IPS DF 6.9 (cell line): ENCODE measurements around the gene ZNF101.
"Not testable (repeated sequence)": the region's sequence is repeated elsewhere in the genome, so short reads cannot be mapped to it uniquely, and the experiment has no call there.

Source experiments
- DNase-seq: peaks from one replicate; pipeline ENCODE4 v3.0.0-alpha.2; 2013; ENCODE audit warnings: low read depth, low spot score
- H3K27ac ChIP-seq: one replicate; pipeline ENCODE4 v1.5.1; 2013; ENCODE audit warnings: low read length, control low read depth
- H3K27me3 ChIP-seq: 2 replicates; pipeline ENCODE4 v1.6.1; 2013; ENCODE audit warnings: mild to moderate bottlenecking, low read length; ENCODE audit not compliant: control insufficient read depth, insufficient read depth
- H3K36me3 ChIP-seq: 2 replicates; pipeline ENCODE4 v1.6.1; 2013; ENCODE audit warnings: low read length; ENCODE audit not compliant: control insufficient read depth, insufficient read depth
- H3K4me1 ChIP-seq: 2 replicates; pipeline ENCODE4 v1.6.1; 2013; ENCODE audit warnings: low read length; ENCODE audit not compliant: control insufficient read depth, insufficient read depth
- H3K4me3 ChIP-seq: 2 replicates; pipeline ENCODE4 v1.5.1; 2013; ENCODE audit warnings: mild to moderate bottlenecking, low read length
- H3K9me3 ChIP-seq: 2 replicates; pipeline ENCODE4 v1.6.1; 2013; ENCODE audit warnings: low read length, inconsistent platforms; ENCODE audit not compliant: control insufficient read depth, insufficient read depth
- WGBS: extraction: QIAGEN DNeasy Blood & Tissue Kit; methylation state at CpG from one replicate; pipeline ENCODE4 v1.1.7; 2013; ENCODE audit warnings: mixed read lengths, missing lambda C conversion rate; ENCODE audit not compliant: insufficient read length, insufficient coverage; 5-methylcytosine and 5-hydroxymethylcytosine counted together

The ZNF101 gene

GRCh38 chr19:19679176-19680073, 10.8 kb downstream of the ZNF101 start:
- Histone ChIP-seq H3K36me3 (peaks cover 19% of the 10 kb centered on the region), H3K27me3 (no peaks in the 10 kb centered on the region; the same call in 1 of the 2 replicates), H3K9me3 (no peaks in the 10 kb centered on the region), H3K4me1 (no peaks in the 10 kb centered on the region), H3K4me3 (no peak overlapping the region), H3K27ac (no peak overlapping the region)
- no CpG with 5 or more reads among the region's 20 CpGs for WGBS
- no peak for DNase-seq

GRCh38 chr19:19686119-19686518, 17.5 kb downstream of the ZNF101 start:
- WGBS: no CpG with 5 or more reads among the region's 15 CpGs
- H3K4me3 ChIP-seq, H3K9me3 ChIP-seq, H3K27me3 ChIP-seq, H3K4me1 ChIP-seq, H3K36me3 ChIP-seq, H3K27ac ChIP-seq, DNase-seq: not testable (repeated sequence)

DNA sequence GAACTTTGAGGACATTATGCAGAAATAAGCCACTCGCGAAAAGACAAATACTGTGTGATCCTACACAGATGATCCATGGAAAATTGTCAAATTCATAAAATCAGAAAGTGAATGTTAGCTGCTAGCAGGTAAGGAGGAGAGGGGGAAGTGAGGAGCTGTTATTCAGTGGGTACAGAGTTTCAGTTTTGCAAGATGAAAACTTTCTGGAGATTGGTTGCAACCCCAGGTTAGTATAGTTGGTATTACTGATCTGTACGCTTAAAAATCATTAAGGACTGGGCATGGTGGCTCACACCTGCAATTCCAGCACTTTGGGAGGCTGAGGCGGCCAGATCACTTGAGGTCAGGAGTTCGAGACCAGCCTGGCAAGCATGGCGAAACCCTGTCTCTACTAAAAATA, 17.9 kb downstream of the ZNF101 start:
- no peak overlapping the region for H3K4me3 ChIP-seq
- H3K4me1 ChIP-seq: no peaks in the 10 kb centered on the region
- no peaks in the 10 kb centered on the region for H3K27me3 ChIP-seq
- no peak for DNase-seq
- no peaks in the 10 kb centered on the region for H3K36me3 ChIP-seq
- WGBS: no CpG with 5 or more reads among the region's 6 CpGs
- no peaks in the 10 kb centered on the region for H3K9me3 ChIP-seq
- no peak overlapping the region for H3K27ac ChIP-seq

DNA sequence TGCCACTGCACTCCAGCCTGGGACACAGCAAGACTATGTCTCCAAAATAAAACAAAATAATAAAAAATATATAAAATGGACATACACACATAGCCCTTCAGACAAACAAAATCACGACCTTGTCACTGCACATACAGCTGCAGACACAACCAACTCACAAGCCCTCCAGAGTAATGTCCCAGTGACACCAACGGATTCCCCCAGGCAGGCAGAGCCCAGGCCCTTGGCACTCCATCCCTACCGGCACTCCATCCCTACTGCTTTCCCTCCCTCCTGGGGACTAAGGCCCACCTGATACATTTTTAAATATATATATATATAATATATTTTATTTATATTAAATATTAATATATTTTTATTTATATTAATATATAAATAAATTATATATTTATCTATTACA, 18.5 kb downstream of the ZNF101 start:
- no CpG with 5 or more reads among the region's 3 CpGs for WGBS
- Histone ChIP-seq H3K27ac (no peak overlapping the region), H3K27me3 (no peaks in the 10 kb centered on the region), H3K36me3 (no peaks in the 10 kb centered on the region), H3K4me1 (no peaks in the 10 kb centered on the region), H3K9me3 (no peaks in the 10 kb centered on the region), H3K4me3 (no peak overlapping the region)
- no peak for DNase-seq

DNA sequence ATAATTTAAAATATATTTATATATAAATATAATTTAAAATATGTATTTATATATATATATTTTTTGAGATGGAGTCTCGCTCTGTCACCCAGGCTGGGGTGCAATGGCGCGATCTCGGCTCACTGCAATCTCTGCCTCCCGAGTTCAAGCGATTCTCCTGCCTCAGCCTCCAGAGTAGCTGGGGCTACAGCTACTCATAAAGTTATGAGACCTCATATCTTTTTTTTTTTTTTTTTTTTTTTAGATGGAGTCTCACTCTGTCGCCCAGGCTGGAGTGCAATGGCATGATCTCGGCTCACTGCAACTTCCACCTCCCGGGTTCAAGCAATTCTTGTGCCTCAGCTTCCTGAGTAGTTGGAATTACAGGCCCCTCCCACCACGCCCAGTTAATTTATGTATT, 20.4 kb downstream of the ZNF101 start:
- not testable (repeated sequence) for H3K36me3 ChIP-seq, H3K27me3 ChIP-seq, H3K27ac ChIP-seq, H3K4me3 ChIP-seq, H3K4me1 ChIP-seq, H3K9me3 ChIP-seq, DNase-seq
- WGBS: no CpG with 5 or more reads among the region's 10 CpGs

DNA sequence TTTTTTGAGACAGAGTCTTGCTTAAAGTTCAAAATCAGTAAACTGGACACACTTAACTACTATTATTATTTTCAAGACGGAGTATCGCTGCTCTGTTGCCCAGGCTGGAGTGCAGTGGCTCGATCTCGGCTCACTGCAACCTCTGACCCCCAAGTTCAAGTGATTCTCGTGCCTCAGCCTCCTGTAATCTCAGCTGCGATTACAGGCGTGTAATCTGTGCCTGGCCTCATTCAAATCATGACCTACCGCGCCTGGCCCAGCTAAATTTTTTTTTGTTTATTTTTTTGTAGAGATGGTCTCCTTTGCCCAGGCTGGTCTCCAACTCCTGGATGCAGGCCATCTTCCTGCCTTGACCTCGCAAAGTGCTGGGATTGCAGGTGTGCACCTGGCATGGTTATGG, 23.0 kb downstream of the ZNF101 start:
- WGBS: no CpG with 5 or more reads among the region's 10 CpGs
- Histone ChIP-seq H3K9me3 (no peaks in the 10 kb centered on the region), H3K27me3 (no peaks in the 10 kb centered on the region), H3K4me3 (no peak overlapping the region), H3K27ac (no peak overlapping the region), H3K4me1 (no peaks in the 10 kb centered on the region), H3K36me3 (no peaks in the 10 kb centered on the region)
- no peak for DNase-seq

GRCh38 chr19:19696386-19696785, 27.7 kb downstream of the ZNF101 start:
- H3K27me3 ChIP-seq: no peaks in the 10 kb centered on the region
- H3K9me3 ChIP-seq: no peaks in the 10 kb centered on the region
- H3K27ac ChIP-seq: no peak overlapping the region
- no peaks in the 10 kb centered on the region for H3K4me1 ChIP-seq
- H3K36me3 ChIP-seq: no peaks in the 10 kb centered on the region
- no peak for DNase-seq
- no peak overlapping the region for H3K4me3 ChIP-seq
- WGBS: no CpG with 5 or more reads among the region's 2 CpGs

DNA sequence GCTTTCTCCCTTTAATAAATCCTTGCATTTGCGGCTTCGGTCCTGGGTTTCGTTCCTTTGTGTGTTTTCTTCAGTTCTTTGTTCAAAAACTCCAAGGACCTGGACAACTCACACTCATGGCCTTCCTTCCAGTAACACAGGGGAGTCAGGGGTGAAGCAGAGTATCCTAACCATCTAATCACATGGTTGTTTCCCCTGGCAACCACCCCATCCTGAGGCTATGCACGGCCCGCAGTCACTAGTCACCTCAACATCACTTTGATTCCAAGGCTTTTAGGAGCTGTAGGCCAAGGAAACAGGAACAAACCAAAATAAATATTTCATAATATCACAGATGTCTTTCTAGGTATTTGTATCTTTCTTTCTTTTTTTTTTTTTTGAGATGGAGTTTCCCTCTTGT, 28.9 kb downstream of the ZNF101 start:
- H3K4me3 ChIP-seq: no peak overlapping the region
- H3K36me3 ChIP-seq: no peaks in the 10 kb centered on the region
- H3K27me3 ChIP-seq: no peaks in the 10 kb centered on the region
- no peak overlapping the region for H3K27ac ChIP-seq
- H3K4me1 ChIP-seq: no peaks in the 10 kb centered on the region
- DNase-seq: no peak
- WGBS: no CpG with 5 or more reads among the region's 5 CpGs
- no peaks in the 10 kb centered on the region for H3K9me3 ChIP-seq

DNA sequence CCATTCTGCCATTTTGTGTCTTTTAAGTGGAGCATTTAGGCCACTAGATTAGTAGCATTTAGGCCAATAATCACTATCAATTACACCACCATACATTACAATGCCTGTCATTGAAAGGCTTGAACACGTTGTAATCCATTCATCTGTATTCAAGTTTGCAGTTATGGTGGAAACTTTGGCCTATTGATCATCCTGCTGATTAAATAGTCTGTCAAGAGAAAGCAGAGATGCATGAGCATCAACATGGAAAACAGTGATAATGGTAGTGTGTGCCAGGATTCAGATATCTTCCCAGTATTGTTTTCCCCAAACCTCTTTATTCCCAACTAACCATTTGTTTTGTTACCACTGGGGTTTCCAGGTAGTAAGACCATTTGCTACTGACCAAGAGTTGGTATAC, 31.9 kb downstream of the ZNF101 start:
- not testable (repeated sequence) for H3K27ac ChIP-seq, H3K4me1 ChIP-seq, DNase-seq, H3K27me3 ChIP-seq, H3K4me3 ChIP-seq, H3K36me3 ChIP-seq, H3K9me3 ChIP-seq
- no CpG with 5 or more reads among the region's 1 CpG for WGBS

DNA sequence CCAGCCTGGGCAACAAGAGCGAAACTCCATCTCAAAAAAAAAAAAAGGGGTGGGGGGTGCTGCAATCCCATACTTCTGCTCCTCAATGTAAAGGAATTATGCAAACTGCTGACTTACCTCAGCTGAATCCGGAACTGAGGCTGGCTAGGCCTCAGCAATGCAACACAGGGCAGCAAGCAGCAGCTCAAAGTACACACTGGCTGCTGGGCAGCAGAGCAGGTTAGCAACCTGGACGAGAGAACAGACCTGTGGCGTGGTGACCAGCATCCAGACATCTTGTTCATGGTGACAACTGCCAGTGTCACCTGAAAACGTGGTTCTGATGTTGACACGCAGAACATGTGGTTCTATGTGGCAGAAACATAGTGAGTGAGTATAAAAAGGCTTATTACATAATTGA, 36.2 kb downstream of the ZNF101 start:
- H3K36me3 ChIP-seq: no peaks in the 10 kb centered on the region
- H3K4me1 ChIP-seq: no peaks in the 10 kb centered on the region
- no peak overlapping the region for H3K27ac ChIP-seq
- DNase-seq: no peak
- peaks cover 1% of the 10 kb centered on the region for H3K9me3 ChIP-seq
- no peak overlapping the region for H3K4me3 ChIP-seq
- WGBS: no CpG with 5 or more reads among the region's 6 CpGs
- H3K27me3 ChIP-seq: no peaks in the 10 kb centered on the region

DNA sequence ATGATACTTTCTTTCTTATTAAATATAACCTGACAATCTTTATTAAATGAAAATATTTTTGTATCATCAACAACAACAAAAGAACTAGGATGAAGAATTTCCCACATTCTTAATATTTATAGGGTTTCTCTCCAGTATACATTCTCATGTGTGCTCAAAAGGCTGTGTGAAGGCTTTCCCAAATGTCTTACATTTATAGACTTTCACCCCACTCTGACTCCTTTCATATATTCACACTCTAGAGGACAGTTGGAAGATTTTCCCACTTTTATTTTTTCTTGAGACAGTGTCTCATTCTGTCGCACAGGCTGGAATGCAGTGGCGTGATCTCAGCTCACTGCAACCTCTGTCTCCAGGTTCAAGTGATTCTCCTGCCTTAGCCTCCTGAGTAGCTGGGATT, 41.9 kb downstream of the ZNF101 start:
- Histone ChIP-seq H3K4me3 (no peak overlapping the region), H3K27ac (no peak overlapping the region), H3K27me3 (no peaks in the 10 kb centered on the region), H3K9me3 (peaks cover 20% of the 10 kb centered on the region), H3K36me3 (peaks cover 21% of the 10 kb centered on the region; the same call in 1 of the 2 replicates), H3K4me1 (no peaks in the 10 kb centered on the region)
- DNase-seq: no peak
- no CpG with 5 or more reads among the region's 2 CpGs for WGBS
